Hematopoietic multipotent progenitor cell treated with erythropoietin and hydrocortisone succinate and interleukin-3 and kit ligand, for 15 days (in vitro differentiated cells): ENCODE data around the gene DACT3.

Experiments used
- DNase-seq: peaks from one replicate; pipeline ENCODE4 v3.0.0-alpha.2; 2015; ENCODE audit warnings: low spot score

The DACT3 gene, protein sequence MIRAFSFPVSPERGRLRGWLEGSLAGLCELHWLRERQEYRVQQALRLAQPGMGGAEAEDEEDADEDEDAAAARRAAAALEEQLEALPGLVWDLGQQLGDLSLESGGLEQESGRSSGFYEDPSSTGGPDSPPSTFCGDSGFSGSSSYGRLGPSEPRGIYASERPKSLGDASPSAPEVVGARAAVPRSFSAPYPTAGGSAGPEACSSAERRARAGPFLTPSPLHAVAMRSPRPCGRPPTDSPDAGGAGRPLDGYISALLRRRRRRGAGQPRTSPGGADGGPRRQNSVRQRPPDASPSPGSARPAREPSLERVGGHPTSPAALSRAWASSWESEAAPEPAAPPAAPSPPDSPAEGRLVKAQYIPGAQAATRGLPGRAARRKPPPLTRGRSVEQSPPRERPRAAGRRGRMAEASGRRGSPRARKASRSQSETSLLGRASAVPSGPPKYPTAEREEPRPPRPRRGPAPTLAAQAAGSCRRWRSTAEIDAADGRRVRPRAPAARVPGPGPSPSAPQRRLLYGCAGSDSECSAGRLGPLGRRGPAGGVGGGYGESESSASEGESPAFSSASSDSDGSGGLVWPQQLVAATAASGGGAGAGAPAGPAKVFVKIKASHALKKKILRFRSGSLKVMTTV

DNA sequence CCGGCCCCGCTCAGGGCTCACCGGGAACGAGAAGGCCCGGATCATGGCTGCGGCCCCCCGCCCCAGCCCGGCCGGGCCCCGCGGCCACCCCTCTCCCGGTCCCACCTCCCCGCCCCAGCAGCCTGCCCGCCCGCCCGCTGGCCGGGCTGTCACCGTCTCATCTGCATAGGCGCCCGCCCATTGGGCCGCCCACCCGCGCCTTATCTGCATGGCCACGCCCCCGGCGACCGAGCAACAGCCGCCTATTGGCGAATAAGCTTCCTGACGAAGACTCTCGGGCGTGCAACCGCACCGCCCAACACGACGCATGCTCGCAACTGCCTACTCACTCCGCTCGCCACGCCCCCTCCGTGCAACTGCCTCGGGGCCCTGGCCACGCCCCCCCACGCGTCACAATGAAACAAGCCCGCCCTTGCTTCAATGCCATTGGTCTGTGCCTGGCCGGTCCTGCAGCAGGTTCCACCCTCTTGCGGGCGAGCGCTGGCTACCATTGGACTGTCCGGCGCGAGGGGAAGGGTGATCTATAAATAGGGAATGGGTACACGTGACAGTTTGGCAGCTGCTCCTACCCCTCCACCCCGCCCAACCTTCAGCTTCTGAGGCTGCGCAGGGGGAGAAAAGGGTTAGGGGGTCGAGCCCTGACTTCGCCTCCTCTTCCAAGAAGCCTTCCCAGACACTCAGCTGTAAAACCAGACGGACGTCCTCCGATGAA lies at the start of gene DACT3:
TSS of gene DACT3 (minus strand) at position 163 of the 712 bp plus-strand sequence. CDS start at position 45, 118 bp downstream.
- DNase-seq: peak; percentile 100

DNA sequence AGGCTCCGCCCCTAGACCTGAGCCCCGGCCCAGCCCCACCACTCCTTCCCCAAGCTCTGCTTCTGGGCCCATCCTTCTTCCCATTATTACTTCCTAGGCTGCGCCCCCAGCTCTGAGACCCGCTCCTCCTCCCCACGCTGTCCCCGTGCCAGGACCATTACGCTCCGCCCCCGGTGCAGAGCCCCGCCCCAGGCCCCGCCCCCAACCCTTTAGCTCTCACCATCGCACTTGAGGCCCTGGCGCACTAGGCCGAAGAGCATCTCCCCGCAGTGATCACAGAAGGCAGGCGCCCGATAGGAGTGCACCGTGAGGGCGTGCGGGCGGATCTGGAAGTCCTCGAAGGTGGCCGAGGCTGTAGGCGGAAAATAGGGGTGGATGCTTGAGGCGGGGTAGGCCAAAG lies 49.7 kb upstream of the DACT3 start:
- no peak for DNase-seq

DNA sequence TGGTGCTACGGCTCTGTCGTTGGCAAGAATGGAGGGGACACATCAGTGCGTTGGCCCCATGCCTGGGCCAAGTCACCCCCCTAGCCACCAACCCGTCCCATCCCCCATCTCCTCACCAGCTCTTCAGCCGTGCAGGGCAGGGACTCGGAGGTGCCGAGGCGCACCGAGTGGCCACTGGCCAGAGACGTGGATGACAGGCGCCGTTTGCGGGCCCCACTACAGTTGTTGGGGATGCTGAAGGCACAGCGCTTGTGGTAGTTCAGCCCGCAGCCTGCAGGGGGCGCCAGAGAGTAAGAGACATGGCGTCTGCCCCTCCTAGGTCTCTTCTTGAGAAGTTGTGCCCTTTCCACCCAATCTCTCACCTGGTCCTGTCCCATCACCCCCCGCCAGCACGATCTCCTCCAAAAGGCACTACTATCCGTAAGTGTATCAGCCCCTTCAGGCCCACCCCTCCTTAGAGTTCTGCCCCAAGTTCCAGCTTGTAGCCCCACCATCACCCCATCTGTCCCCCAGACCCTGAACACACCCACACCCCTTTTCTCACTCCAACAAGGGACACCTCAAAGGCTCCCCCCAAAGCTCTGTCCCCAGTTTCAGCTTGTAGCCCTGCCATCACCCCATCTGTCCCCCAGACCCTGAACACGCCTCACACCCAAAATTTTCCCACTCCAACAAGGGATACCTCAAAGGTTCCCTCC lies 43.5 kb upstream of the DACT3 start:
- peak; percentile 85 for DNase-seq

DNA sequence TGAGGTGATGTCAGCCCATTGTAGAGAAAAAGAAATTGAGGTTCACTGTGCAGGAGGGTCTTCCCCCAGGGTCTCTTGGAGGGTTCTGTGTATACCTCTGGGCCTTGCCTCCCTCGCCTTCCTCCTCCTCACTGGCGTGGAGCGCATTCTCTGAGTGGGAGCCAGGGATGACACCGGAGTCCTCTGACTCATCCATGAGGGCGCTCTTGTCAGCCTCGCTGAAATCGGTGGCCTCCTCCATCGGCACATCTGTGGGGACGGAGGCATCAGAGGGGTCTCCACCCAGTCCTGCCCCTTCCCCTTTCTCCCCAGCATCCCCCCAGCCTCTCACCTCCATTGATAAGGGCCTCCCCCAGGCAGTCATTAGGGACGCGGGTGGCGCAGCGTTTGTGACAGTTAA lies 39.7 kb upstream of the DACT3 start:
- no peak for DNase-seq

DNA sequence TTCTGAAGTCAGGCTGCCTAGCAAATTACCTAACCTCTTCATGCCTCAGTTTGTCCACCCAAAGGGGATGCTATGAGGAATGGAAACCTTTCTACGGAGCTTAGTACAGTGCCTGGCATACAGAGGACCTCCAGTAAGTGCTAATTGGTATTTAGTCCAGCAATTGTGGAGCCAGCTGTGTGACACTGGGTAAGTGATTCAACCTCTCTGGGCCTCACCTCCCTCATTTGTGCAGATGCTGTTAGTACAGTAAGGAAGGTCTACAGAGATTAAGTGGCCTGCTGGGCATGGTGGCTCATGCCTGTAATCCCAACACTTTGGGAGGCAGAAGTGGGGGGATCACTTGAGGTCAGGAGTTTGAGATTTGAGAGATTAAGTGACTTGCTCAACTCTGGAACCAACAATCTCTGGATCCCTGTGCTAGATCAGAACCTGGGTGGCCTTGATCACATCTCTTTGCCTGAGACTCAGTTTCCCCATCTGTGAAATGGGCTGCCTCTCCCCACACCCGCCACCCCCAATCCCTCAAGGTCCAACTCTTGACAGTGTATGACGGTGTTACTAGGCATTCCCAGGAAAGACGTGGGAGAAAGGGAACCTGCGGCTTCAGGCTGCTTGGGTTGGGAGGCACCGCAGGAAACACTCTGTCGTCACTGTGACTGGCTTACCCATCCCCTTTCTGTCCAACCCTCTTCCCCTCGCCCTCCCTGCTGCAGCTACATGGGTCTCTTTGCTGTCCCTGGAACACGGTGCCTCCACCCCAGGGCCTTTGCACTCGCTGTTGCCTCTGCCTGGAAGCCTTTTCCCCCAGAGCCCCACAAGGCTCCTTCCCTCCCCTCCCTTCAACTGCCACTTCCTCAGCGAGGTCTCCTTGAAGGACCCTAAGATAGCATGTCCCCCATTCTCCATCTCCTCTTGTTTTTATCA lies 37.7 kb upstream of the DACT3 start:
- no peak for DNase-seq

DNA sequence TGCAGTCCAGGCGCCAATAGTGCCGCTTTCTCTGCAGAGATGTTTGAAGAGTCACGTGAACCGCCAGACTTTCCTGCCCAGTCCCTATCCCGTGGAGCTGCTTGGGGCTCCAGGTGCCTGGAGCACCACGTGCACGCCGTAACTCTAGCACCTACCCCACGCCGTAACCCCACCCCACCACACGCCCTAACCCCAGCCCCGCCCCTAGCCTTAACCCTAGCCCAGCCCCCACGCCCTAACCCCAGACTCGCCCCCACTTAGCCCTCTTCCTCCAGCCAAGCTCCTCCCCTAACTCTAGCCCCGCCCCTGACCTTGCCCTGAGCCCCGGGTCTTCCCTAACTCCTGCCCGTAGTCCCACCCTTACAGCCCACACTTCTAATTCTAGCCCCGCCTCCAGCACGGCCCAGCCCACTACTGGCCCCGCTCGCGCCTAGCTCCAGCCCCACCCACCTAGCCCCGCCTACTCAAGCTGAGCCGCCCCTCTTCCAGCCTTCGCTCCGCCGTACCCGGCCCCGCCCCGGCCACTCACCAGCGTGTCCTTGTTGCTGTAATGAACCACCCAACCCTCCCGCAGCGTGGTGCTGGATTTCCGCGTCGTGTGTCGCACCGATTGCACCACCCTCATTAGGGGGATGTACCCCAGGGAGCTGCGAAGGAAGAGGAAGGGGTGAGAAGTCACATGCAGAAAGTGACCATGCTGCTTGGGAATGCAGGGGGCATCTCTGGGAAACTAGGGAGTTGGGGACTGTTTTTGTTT lies 36.4 kb upstream of the DACT3 start:
- DNase-seq: peak; percentile 55

DNA sequence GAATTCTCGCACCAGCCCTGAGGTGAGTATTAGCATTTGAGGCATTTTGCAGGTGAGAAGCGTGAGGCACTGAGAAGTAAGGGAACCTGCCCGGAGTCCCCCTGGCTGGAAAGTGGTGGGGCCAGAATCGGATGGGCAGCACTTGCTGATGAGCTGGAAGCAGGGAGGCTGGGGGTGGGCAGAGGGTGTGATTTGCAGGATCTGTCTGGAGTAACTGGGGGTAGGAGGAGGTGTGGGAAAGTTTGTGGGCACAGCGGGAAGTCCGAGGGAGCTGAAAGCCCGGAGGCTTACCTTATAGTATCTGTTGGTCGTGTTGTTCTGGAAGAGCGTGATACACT lies 35.9 kb upstream of the DACT3 start:
- no peak for DNase-seq

DNA sequence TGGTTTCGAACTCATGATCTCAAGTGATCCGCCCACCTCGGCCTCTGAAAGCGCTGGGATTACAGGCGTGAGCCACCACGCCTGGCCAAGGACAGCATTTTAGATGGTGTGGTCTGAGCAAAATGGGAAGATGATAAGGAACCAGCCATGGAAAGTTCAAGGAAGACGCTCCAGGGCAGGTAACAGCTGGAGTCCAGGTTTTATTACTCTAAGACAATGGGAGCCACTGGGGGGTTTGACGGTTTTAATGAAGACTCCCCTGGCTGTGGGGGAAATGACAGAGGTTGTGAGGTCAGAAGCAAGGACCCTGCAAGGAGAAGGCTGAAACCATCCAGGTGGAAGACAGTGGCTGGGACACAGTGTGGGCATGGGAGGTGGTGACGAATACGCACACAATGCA lies 35.1 kb upstream of the DACT3 start:
- DNase-seq: no peak

DNA sequence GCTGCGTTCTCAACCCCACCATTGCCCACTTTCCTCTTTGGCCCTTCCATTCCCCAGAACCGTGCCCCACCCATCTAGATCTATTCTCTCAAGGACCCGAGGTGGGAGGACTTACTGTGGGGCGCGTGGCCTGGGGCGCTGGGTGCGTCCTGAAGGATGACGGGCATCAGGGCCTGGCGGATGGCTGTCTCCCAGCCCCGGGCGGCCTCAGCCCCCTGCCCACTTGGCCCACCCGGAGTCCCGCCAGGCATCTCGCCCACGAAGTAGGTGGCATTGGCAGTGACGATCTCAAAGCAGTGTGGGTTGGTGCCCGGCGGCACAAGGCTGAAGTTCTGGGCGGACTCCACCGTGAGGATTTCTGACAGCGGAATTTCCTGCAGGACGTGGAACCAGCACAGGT lies 32.8 kb upstream of the DACT3 start:
- no peak for DNase-seq

DNA sequence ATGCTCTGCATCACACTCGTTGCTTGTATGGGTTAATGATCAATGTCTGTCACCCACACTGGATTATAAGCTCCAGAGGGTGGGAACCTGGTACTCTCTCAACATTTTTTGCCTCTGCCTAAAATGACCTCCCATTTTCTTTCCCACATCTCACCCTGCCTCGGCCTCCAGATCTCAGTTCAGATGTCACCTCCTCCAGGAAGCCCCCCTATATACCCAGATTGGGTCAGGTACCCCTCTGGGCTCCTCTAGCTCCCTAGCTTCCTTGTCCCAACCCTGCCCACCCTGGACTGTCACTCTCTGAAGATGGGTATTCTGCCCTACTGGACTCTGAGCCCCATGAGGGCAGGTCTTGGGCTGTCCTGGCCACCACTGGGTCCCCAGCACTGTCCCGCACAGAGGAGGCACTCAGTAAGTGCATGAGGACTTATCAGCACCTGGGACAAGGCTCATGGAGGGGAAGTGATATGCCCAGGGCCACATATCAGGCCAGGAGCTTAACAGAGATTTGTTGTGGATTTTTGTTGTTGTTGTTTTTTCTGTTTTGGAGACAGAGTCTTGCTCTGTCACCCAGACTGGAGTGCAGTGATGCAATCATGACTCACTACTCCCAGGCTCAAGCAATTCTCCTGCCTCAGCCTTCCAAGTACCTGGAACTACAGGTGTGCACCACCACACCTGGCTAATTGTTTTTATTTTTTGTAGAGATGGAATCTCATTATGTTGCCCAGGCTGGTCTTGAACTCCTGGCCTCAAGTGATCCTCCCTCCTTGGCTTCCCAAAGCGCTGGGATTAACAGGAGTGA lies 32.1 kb upstream of the DACT3 start:
- DNase-seq: no peak

DNA sequence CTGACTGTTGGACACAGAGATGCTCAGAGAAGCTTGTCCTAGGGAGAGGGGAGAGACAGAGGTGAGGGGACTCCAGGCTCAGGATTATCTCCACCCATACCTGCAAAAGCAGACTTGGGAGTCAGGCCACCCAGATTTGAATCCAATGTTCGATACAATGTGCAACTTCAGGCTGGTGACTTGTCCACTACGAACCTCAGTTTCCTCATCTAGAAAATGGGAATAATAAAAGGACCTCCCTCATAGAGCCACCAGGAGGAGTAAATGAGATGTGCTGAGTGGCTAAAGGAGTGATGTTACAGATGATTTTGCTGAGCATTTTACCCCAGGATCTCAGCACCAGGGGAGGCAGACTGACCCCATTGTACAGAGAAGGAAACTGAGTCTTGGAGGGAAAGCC lies 31.0 kb upstream of the DACT3 start:
- no peak for DNase-seq

DNA sequence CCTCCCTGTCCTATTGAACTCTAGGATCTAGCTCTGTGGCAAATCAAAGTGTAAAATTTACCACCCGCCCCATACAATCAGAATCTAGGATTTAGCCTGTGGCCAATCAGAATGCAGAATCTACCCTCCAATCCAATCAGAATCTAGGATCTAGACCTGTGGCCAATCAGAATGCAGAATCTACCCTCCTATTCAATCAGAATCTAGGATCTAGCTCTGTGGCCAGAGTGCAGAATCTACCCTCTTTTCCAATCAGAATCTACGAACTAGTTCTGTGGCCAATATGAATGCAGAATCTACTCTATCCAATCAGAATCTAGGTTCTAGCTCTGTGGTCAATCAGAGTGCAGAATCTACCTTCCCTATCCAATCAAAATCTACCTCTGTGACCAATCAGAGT lies 30.1 kb upstream of the DACT3 start:
- DNase-seq: no peak

DNA sequence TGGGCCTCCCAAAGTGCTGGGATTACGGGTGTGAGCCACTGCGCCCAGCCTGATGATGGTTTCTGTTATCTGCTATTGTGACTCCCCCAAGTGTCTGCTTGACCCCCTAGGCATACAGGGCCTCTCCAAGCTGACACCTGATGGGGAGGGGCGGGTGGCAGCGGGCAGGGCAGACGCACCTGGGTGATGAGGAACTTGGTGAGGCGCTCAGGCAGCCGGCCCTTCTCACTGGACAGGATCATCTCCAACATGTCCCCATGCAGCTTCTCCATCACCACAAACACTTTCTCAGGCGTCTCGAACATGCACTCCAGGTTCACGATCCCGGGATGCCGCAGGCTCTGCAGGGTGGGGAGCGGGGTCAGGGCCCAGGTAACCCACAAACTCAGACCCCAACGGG lies 28.4 kb upstream of the DACT3 start:
- DNase-seq: no peak

DNA sequence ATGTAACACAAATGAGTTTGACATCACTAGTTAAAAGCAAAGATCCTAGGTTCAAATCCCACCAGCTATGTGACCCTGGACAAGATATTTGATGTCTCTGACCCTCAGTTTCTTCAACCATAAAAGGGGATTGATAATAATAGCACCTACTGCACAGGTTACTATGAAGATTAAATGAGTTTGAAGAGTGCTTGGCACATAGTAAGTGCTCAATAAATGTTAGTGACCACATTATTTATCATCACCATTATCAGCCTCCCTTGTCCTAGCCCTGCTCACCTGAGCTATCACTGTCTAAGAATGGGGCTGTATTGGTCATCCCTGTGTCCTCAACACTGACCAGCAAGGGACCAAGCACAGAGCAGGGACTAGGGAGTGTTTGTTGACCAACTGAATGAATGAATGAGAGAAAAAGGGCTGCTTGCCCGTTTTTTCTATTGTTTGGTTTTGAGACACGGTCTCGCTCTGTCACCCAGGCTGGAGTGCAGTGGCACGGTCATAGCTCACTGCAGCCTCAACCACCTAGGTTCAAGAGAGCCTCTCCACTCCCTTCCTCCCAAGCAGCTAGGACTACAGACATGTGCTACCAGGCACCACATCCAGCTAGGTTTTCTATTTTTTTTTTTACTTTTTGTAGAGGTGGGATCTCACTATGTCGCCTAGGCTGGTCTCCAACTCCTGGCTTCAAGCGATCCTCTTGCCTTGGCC lies 26.6 kb upstream of the DACT3 start:
- DNase-seq: no peak

DNA sequence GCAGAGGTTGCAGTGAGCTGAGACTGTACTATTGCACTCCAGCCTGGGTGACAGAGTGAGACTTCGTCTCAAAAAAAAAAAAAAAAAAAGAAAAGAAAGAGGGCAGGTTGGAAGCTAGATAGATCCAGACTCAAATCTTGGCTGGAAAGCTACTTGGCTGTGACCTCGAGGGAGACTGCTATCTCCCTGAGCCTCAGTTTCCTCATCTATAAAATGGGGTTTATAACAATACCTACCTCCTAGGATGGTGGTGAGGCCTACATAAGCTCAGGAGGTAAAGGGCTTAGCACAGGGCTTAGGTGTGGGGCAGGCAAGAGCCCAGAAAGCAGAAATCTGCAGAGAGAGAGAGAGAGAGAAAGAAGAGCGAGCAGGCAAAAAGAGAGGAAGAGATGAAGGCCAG lies 24.2 kb upstream of the DACT3 start:
- DNase-seq: no peak

DNA sequence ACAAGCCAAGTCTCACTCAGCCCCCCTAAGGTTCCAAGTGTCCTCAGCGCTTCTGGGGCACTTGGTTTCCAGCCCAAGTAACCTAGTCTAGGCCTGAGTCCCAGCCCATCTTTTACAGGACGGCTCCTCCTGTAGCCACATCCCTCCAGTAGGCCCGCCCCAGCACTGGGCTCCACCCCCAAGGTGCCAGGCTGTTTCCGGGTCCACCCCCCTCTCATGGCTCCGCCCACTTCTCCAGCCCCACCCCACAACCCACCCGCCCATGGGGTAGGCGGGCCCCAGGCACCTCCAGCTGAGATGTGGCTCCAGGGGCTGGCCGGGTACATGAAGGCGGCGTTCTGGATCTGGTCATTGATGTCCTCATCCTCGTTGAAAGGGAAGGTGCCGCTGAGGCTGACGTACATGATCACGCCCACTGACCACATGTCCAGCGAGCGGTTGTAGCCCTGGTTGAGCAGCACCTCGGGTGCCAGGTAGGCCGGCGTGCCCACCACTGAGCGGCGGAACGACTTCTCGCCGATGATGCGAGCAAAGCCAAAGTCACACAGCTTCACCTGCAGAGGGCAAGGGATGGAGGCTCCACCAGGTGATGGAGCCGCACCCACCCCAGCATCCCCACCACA lies 17.2 kb upstream of the DACT3 start:
- DNase-seq: peak; percentile 51

DNA sequence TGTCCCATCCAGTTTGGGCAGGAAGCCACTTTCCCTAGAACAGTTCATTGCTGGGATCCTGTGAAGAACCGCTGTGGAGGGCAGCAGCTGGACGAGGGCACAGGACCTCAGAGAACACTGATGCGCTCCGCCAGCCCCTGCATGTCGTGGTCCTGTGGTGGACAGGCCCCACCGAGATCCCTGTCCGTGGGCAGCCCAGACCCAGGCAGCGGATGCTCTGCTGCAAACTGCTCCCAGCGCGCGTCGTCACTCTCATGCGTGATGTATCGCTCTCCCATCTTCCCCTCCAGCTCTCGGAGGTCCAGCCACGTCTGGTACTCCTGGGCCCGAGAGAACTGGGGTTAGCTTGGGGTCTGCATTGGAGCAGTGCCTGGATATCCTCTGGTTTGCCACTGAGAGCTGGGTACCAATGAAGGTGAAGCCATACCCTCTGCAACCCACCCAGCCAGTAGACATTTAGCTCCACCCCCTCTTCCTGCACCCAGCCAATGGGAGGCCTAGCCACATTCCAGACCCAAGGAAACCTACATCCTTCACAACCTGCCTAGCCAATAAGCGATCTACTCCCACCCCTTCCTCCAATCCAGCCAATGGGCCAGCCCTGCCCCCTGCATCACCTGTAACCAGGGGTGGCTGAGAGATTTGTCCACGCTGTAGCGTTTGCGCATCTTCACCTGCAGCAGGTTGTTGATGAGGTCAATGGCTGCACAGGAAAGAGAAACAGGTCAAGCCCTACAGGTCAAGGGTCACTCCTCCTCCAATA lies 13.6 kb upstream of the DACT3 start:
- DNase-seq: no peak

DNA sequence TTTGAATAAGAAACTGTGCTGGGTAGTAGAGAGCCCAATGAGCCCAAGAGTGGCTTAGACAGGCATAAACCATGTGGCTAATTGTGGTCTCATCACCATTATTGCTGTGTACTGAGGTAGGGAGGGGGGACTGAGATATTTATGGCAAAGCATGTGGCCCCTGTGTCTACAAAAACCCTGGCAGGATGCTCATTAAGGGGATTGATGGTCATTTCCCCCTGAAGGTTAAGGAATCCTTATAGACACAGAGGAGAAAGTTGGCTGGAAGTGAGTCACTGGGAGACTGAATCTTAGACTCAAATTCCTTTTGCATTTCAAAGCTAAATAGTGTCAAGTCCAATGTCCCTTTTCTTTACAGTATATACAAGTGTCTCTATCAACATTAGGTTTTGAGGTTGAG lies 9.8 kb upstream of the DACT3 start:
- DNase-seq: no peak
